HCT116 (cell line): ENCODE measurements around the gene SEMA5A.

ENCODE experiments used
- POLR2A ChIP-seq: IDR thresholded peaks from 2 replicates; pipeline ENCODE4 v1.7.0; 2011; ENCODE audit warnings: borderline replicate concordance; ENCODE audit not compliant: insufficient read depth, insufficient read length; ENCODE audit errors: extremely low read depth
- YY1 ChIP-seq: IDR thresholded peaks from 2 replicates; pipeline ENCODE4 v1.6.1; 2011; ENCODE audit warnings: low read length, low read depth, moderate library complexity, mild to moderate bottlenecking; ENCODE audit not compliant: insufficient replicate concordance; ENCODE audit errors: extremely low read depth
- TF ChIP-seq, protein P1 (sequence below), 3 experiments: fragments of 200-600 bp in 1 of 3; sonication (generic) in 1 of 3; IDR thresholded peaks in 2 of 3; conservative IDR thresholded peaks in 1 of 3; 2 replicates each; pipeline ENCODE4 v1.5.1; 2012 to 2017; ENCODE audit warnings: low read depth in 2 of 3, low read length in 2 of 3, antibody characterized with exemption in 1 of 3, borderline replicate concordance in 1 of 3, control low read depth in 1 of 3, mild to moderate bottlenecking in 1 of 3, mixed read lengths in 1 of 3, mixed run types in 1 of 3, moderate library complexity in 1 of 3; ENCODE audit not compliant: insufficient read depth in 1 of 3
- TF ChIP-seq, protein P2 (sequence below): IDR thresholded peaks from 2 replicates; pipeline ENCODE4 v1.6.1; 2012

DNA sequence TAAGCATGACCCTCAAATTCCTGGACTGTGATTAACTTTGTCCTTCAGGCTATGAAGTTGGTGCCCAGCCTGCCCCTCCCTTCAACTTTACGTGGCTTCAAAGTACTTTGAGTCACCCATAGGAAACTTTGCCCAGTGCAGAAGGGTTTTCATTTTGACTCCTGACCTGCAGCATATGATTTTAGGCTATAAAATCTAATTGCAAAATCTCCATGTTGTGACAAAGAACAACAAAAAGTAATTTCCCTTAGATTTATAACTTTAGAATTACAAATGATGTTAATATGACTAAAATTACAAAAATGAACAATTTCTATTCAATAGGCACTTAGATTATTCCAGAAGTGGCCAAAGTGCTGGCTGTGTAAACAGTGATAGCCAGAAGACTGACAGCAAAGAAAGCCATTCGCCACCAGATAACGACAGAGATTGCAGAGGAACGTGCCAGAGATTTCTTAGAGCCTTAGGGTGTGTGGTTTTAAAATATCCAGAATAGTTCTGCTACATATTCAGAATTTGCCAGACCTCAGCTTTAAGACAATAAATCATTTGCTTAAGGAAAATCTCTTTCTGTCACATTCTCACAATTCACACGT lies 197.4 kb downstream of the SEMA5A start:
- TF ChIP-seq POLR2A: no peak
- no peak for TF ChIP-seq YY1
- TF ChIP-seq, protein P1, sequence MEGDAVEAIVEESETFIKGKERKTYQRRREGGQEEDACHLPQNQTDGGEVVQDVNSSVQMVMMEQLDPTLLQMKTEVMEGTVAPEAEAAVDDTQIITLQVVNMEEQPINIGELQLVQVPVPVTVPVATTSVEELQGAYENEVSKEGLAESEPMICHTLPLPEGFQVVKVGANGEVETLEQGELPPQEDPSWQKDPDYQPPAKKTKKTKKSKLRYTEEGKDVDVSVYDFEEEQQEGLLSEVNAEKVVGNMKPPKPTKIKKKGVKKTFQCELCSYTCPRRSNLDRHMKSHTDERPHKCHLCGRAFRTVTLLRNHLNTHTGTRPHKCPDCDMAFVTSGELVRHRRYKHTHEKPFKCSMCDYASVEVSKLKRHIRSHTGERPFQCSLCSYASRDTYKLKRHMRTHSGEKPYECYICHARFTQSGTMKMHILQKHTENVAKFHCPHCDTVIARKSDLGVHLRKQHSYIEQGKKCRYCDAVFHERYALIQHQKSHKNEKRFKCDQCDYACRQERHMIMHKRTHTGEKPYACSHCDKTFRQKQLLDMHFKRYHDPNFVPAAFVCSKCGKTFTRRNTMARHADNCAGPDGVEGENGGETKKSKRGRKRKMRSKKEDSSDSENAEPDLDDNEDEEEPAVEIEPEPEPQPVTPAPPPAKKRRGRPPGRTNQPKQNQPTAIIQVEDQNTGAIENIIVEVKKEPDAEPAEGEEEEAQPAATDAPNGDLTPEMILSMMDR (IDR thresholded peaks at IDR 0.05 in 2 of 3, conservative IDR thresholded peaks at IDR 0.05 in 1 of 3; ENCODE audit: borderline replicate concordance in 1 of 3, insufficient read depth in 1 of 3, low read depth in 2 of 3, low read length in 2 of 3): no peak
- TF ChIP-seq, protein P2, sequence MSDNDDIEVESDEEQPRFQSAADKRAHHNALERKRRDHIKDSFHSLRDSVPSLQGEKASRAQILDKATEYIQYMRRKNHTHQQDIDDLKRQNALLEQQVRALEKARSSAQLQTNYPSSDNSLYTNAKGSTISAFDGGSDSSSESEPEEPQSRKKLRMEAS: no peak
